ENCODE data around the gene UBAP2.

UBAP2 gene, protein sequence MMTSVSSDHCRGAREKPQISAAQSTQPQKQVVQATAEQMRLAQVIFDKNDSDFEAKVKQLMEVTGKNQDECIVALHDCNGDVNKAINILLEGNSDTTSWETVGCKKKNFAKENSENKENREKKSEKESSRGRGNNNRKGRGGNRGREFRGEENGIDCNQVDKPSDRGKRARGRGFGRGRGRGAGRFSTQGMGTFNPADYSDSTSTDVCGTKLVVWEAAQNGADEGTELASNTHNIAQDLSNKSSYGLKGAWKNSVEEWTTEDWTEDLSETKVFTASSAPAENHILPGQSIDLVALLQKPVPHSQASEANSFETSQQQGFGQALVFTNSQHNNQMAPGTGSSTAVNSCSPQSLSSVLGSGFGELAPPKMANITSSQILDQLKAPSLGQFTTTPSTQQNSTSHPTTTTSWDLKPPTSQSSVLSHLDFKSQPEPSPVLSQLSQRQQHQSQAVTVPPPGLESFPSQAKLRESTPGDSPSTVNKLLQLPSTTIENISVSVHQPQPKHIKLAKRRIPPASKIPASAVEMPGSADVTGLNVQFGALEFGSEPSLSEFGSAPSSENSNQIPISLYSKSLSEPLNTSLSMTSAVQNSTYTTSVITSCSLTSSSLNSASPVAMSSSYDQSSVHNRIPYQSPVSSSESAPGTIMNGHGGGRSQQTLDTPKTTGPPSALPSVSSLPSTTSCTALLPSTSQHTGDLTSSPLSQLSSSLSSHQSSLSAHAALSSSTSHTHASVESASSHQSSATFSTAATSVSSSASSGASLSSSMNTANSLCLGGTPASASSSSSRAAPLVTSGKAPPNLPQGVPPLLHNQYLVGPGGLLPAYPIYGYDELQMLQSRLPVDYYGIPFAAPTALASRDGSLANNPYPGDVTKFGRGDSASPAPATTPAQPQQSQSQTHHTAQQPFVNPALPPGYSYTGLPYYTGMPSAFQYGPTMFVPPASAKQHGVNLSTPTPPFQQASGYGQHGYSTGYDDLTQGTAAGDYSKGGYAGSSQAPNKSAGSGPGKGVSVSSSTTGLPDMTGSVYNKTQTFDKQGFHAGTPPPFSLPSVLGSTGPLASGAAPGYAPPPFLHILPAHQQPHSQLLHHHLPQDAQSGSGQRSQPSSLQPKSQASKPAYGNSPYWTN

DNA sequence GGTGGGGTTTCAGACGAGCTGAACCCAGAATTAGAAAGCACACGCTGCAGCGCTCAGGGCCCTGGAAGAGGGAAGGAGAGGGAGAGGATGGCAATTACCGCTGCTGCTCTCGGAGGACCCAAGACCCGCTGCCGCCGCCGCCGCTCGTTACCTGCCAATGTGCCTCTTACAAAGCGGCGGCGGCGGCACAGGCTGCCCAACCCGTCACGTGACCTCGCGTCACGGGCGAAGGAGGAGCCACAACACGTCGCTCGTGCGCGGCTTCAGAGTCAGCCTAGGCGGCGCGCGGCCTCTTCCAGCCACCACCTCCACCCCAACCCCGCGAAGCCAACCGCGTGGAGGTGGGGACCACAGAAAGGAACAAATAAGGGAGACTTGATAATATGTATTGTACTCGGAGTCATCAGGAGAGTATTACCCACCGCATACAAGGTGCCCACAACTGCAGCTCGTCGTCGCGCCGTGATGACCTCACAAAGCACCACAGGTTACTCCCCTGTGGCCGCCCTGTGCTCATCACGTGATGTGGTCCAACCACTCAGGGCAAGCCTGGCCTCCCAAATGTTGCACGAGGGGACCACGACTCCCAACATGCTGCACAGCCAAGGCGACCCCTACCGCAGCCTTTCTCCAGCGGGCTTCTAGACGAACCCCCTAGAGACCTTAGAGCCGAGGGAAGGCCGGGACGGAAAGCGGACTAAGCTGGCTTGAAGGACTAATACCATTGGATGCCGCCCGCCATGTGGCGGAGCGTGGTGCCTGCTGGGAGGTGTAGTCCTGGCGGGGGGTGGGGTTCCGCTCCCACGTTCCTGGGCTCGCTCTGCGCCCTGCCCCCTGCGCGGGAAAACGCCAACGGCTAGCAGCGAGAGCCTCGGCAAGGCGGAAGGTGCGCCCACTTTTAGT is at the start of gene UBAP2:
Gene UBAP2, minus strand, starts transcription at position 161 of the 903 bp plus-strand sequence. CDS start 31,739 bp downstream, outside the sequence.
- DNase-seq, result peak; percentile 95

DNA sequence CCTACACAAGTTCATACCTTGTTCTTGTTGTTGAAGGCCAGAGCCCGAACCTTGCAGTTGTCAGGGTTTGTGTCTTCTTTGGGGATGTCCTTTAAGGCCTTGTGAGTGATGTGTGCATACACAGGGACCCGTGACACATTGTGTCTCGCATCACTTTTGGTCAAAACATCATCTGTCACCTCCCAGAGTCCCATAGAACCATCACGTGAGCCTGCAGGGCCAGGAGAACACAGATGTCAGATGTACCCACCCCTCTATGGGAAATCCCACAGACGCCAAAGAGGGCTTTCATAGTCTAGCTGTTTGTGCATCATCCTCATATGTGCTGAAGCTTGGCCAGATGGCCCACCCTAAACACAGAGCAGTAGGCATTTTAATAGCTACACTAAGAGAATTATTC is 49.6 kb upstream of the UBAP2 start:
- DNase-seq, result no peak

DNA sequence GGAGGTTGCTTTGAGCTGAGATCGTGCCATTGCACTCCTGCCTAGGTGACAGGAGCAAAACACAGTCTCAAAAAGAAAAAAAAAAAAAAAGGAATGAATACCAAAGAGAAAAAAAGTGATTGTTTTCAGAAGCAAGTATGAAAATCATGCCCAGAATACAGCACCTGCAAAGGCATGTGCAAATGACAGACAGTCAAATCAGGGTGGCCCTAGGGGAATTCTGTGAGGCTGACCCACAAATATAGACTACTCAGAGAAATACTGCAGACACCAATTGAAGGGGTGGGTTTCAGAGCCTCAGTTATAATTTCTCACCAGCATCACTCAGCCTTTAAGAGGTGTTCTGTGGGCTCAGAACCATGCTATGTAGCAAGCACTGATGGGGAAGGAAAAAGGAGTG is 49.2 kb upstream of the UBAP2 start:
- no peak for DNase-seq

DNA sequence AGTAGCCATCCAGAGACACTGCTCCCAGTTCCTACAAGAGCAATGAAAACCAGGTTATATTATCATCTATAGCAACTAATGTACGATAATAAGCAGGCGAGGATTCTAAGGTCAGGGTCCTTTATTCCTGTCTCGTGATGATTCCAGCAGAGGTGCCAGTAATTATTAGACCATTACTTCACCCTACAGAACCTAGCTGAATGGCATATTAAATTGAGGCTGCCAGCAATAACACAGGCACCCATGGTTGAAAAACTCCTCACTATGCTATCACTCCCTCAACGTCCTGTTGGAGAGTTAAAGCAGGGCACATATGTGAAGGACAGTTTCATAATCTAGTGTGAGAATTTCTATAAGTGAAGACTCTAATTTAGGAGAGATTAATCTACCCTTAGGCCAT is 48.1 kb upstream of the UBAP2 start:
- no peak for DNase-seq

DNA sequence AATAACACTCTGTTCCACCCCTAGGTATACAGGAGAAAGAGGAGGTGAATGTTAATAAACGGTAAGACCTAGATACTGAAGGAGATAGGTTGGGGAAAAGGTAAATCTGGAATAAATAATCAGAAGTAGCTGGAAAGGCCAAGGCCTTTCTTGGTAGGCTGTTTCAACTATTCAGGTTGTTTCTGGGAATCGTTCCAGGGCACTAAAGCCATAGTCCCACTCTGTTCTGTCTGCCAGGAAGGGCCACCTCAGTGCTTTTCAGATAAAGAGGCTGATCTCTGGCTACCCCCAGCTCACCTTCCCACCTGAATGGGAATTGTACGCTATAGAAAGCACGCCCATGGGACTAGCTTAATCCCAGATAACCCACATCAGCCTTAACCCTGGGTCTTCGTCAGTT is 44.9 kb upstream of the UBAP2 start:
- no peak for DNase-seq

DNA sequence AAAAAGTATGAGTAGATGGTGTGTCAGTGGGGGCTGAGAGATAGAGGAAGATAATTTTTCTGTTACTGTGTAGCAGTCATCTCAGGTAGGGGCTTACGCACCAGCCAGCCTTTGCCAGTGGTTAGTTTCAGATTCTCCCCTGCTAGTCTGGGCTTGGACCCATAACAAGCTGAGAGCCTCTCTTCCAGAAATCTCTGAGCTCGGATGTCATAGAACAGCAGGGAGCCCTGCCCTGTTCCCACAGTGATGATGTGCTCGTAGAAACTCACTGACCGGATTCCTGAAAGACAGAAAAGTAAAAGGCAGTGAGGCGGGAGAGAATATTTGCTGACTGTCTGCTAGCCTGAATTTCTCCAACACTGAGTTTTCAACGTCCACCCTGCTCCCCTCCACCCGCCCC is 40.6 kb upstream of the UBAP2 start:
- no peak for DNase-seq

DNA sequence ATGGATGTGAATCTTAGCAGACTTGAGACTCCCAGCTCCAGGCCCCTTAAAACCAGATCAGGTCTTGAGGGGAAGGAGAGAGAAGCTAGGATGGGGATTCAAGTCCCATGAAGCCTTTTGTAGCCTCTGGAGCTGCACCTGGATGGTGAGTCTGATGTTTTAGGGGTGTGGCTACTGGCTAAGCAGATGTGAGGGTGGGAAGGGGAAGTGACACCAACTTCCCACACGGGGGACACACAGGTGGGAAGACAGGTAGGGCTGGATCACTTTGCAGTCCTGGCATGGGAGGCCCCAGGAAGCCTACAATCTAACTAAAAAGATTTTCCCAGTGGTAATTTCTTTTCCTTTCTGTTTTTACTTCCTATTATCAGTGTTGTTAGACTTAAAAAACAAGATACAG is 38.7 kb upstream of the UBAP2 start:
- DNase-seq, result no peak

DNA sequence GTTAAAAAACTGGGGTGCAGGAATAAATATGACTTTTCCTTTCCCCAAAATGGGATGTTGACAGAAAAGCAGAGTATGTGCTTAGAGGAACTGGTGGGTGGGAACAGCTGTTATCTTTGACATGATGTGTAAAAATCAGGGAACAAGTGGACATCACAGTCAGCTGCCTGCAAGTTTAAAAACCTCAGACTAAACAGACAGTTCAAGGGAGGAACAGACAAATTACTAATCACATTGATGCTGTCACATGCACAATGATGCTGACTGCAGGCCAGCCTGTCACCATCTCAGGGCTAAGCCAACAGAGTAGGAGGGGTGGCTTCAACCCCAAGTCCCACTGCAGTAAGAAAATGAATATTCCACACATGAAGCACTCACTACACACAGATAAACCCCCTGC is 38.2 kb upstream of the UBAP2 start:
- no peak for DNase-seq

DNA sequence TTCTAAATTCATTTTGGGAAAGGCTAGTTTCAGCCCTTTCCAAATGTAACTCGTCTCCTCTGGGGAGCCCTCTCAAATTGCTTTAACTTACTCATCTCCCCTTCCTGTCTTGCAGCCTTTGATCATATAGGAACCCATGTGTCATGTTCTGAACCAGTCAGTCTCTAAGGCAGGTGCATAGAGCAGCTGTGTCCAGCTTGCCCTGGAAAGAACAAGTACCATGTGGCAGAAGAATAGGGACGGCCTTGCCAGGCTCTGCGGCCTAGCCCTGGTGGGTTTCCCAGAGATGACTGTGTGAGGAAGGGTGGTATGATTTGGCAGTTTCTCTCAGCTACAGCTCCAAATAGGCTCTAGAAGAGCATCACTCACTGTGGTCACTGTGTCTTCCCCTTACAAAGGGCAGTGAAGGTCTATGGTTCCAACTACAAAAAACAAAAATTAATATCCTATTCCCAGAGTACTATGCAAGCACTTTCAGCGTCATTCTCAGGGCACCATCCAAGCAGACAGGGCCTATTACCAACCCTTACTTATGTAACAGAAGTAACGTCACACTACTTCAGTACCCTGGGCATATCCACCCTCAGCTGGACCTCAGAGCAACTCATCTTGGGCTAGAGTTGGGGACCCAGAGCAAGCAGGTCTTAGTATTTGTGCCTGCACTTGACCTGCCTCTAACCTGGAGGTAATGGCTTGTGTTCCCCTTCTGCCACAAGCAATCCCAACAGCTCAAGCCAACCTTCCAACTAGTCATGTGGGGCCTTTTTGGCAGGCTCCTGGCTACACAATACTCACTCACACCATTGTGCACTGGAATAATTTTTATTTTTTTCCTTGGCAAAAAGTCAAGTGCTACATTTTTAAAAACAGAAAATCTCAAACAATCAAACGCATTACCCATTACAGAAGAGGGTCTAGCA is 37.2 kb upstream of the UBAP2 start:
- DNase-seq, result no peak

DNA sequence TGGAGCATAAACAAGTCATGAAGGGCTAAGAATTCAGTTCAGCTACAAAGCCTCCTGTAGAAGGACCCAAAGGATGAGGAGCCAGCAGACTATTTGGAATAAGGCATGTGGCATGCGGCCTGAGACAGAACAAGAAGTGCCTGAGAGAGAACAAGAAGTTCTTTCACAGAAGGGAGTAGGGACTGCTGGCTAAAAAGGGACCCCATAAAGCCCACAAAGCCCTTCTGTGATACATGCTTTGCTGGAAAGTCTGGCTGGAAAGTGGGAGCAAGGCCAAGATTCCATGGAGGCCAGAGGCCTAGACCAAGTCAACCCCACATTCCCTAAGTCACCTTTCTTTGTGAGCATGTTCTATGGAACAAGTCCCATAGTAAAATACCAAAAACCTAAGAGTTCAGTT is 35.9 kb upstream of the UBAP2 start:
- DNase-seq, result no peak

DNA sequence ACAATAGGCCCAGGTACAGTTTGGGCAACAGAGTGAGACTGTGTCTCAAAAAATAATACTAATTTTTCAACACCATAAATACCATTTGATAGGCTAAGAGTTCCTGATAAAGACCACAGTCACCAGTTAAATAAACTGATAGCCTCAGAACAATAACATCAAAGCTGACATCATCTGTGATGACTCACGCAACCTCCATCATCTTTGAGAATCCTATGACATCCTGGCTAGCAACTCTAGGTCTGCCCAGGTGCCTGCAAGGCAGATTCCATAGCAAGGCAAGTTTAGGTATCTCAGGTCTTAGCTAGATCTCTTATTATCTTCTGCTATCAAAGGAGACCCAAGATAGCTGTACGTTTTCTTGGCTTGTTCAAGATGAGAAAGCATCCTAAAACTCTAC is 30.5 kb upstream of the UBAP2 start:
- DNase-seq, result no peak

DNA sequence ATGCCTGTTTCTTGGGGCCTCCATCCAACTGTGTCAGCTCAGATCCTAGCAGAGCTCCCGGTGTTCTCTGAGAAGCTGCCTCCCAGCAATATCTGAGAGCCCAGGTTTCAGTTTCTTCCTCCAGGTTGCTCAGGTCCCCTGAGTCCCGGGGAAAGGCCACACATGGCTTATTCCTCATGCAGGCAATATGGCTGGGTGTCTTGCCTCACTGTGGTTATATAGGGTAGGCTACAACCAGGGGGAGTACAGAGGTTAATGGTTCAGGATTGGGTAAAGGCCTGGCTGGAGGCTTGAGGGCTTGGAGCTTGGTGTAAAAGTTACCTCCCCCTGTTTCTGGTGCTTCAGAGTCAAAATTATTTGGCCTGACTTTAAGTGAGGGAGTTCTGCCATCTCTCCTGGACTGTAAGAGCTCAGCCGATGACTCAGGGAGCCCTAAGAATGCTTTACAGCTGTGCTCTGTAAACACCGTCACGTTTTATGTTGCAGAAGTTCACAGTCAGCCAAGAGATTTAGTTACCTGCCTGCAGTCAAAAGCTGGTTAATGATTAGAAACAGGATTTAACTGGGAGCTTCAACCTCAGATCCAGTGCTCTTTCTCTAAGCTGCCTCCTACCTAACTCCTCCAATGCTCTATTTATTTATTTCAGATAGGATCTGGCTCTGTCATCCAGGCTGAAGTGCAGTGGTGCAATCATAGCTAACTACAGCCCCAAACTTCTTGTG is 24.3 kb upstream of the UBAP2 start:
- no peak for DNase-seq

DNA sequence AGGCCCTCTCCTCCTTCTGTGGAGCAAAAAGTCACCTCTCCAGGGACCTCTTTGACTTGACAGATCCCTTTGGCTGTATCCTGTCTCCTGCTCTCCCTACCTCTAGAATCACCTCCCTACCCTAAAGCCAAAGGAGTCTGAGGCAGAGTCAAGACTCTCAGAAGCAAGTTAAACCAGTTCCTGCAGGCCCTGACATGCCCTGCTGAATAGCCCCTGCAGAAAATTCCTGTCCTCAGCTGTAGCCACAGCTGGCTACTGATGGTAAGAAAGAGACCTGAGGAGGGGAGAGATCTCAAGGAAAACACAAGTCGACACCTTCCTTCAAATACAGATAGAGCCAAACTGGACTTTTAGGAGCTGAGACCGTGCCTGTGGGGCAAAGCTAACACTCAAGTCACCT is 23.7 kb upstream of the UBAP2 start:
- DNase-seq, result no peak

DNA sequence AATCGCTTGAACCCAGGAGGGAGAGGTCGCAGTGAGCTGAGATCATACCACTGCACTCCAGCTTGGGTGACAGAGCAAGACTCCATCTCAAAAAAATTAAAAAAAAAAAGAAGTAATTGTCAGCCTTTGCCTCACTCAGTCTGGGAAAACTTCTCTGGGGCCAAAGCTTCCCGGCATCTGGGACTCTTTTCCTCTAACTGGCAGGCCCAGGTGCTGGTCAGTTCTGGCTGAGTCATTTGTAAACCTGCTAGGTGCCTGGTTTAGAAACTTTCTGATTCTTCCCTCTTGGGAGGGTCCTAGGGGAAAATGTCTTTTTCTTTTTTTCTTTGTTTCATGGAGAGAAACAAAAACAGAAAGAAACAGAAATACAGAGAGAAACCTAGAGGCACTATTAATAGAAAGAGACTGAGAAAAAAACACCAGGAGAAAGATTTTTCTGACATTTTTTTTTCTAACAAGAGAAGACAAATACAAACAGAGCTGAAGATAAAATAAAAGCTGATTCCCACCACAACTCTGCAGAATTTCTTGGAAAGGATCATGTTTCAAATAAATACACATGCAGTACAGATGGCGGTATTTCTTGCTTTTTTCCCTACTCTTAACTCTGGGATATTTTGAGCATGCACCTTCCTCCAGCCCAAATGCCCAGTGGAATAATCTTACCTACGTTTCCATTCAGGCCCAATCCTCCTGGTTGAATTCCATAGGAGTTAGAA is 22.1 kb upstream of the UBAP2 start:
- no peak for DNase-seq

DNA sequence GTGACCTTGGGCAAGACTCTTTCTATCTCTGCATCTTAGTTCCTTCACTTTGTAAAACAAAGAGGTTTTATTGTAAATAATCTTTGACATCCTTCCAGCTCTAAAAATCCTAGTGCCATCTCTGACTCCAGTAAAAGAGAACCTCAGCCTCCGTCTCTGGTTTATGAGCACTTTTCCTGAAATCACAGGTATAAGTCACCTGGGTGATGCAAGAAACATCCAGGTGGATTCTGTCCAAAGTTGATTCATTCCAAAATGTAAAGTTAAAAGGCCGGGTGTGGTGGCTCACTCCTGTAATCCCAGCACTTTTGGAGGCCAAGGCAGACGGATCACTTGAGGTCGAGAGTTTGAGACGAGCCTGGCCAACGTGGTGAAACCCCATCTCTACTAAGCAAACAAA is 21.1 kb upstream of the UBAP2 start:
- DNase-seq, result no peak

DNA sequence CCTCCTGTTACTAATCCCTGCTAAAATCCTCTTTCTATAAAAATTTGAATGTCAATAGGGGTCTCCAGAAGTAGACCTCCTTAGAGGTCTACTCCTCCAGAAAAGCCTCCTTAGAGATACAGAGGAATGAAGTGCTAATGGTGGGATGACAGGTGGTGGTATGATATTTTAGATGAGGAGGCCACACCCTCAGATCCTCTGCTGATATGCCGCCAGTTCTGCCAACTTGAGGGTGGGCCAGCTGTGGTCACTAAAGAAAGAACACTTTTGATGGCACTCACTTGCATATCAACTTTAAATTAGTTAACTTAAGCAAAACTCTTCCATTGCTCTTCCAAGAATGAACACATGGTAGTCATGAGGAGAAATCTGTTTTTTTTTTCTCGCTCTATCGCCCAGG is 16.9 kb upstream of the UBAP2 start:
- no peak for DNase-seq

DNA sequence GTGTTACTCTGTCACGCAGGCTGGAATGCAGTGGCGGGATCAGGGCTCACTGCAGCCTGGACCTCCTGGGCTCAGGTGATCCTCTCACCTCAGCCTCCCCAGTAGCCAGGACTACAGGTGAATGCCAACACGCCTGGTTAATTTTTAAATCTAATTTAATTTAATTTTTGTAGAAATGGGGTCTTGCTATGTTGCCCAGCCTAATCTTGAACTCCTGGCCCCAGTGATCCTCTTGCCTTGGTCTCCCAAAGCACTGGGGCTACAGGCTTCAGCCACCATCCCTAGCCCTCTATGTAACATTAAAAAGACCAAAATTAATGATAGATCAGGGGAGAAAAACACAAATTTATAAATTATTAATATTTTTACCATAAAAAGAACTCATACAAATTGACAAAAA is 11.3 kb upstream of the UBAP2 start:
- no peak for DNase-seq

DNA sequence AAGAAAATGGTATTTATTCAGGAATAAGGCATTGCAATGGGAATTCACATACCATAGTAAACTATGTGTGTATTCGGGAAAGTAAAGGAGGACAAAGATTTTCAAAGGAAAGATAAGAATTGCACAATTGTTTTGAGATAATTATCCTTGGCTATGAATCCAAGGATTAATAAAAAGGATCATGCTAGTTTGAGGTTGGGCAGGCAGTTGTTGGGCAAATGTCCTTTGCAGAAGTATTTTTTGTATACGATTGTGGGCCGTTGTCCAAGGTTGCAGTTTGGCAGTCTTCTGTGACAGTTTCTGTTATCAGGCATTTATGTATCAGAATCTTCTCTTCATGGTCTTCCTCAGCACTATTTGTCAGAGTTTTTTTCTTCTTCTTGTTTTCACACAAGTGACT is 10.6 kb upstream of the UBAP2 start:
- no peak for DNase-seq

DNA sequence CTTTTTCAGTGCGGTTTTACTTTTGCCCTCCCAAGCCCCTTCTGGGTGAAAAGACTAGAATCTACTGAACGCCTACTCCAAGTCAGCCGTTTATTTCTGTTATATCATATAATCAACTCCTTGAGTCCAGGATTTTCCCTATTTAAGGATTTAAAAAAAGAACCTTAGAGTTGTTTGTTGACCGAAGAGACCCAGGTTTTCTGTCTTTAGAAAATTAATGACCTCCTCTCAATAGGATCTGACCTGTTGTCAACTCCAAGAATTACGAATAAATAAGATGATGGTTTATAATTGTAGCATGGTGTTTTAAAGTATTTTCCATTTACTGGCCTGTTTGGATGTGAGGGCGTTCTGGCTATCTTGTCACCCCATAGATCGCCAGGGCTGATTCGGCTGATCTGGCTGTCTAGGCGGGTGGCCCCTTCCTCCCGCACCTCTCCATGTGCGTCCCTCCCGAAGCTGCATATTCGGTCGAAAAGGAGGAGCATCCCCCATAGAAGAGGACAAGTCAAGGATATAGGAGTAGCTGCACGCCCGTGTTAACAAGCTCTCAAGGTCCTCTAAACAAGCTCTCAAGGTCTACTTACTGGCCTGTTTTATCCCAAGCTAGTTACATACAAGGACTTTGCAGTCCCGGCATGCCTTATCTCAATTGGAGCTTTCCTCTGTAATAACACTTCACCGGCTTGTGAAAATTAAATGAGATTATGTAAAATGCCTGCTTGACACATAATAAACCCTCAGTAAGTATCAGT is 1.1 kb upstream of the UBAP2 start:
- no peak for DNase-seq
